ENCODE measurements around the gene GALNT15.

The GALNT15 gene

DNA sequence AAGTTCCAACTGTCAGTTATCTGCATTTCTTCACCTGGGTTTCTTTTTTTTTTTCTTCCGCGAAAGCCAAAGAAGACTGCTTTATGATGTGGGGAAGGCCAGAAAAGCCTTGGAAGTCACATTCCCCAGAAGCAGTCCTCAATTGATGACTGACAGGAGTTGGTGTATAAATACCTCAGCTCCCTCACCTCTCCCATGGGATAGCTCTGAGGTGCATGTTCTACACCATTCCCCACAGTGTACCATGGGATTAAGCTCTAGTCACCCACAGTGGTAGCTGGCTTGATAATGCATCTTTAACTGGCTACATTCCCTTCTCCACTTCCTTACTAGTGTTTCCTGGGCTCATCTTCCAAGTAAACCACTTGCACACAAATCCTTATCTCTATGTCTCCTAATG lies 59.8 kb downstream of the GALNT15 start:
- DNase-seq: no peak

DNA sequence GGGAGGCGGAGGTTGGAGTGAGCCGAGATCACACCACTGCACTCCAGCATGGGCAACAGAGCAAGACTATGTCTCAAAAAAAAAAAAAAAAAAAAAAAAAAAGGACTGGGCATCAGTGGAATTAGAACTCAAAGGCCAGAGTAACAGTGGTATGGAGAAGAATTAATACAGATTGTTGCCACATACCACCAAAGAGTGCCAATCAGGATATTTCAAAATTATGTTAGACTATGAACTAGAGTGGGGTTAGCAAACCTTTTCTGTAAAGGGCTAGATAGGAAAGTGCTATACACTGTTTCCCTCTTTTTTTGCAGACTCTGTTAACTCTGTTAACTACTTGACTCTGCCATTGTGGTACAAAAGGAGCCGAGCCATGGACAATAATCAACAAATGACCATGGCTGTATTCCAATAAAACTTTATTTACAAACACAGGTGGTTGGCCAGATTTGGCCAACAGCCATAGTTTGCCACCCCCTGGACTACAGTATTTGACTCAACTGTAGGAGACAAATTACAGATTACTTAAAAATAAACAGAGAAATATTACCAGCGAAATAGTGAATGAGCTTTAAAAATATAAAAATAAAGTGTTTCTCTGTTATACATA lies 61.7 kb downstream of the GALNT15 start:
- DNase-seq: no peak

DNA sequence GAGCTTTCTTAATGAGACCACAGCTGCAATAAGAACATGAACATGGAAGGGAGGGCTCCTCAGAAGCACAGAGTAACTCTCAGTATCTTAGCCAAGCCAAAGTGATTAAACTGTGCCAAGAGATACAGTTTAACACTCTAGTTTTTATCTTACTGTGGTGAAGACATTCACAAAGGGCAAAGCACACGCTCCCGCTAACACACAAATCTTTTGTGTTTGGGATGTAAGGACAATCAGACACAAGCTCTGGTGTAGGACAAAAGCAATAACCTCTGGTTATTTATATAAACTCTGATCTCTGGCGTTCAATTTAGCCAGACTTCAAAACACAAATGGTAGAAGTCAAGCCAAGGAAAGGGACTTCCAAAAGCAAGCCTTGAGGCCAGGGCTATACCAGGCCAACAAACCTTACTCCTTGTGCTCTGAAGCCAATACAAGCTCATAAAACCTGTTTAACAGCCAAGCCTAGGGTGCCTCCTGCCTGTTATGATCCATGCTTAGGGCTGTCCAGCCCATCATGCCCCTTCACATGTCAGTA lies 62.4 kb downstream of the GALNT15 start:
- no peak for DNase-seq

DNA sequence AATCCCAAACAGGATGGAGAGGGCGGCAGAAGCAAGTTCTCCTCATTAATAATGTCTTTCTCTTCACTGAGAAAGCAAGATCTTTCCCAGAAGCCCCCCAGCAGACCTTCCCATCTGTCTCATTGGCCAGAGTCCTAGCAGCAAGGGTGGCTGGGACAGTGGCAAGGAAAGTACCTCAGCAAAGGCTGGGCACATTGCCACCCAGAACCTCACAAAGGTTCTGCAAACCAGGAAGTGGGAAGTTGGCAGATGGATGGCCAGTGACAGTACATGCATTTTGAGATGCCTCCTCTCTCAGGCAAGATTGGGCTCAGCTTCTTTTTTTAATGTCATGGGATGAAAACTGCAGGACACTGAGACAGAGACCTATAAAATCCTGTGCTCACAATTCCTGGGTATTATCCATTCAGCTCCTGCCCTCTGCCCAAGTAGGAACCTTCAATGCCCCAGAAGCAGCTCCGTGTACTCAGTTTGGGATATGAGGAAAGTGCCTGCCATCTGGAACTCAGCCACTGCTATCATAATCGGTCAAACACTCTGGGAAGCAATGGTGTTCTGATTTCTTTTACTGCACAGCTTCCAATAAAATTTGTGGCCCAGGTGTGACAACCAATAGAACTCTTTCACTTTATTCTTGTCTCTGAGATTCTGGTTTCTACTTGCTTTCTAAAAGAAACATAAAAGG lies 64.7 kb downstream of the GALNT15 start:
- DNase-seq: no peak

DNA sequence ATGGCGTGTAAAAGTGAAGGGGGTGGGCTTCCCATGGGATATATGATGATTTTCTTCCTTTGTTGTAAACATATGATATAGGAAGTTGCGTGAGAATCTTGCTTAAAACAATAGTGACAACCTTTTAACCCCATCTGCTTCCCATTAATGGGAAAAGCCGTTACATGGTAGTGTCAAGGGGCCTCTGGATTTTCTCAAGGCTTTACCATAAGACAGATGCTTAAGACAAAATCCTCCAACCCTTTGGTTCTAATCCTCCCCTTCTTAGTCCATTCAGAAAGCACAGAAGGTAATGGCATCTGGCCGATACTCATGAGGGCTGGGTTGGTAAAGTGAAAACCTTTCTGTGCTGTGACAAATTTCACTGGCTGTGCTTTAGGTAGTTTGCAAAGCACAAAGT lies 65.3 kb downstream of the GALNT15 start:
- DNase-seq: no peak

DNA sequence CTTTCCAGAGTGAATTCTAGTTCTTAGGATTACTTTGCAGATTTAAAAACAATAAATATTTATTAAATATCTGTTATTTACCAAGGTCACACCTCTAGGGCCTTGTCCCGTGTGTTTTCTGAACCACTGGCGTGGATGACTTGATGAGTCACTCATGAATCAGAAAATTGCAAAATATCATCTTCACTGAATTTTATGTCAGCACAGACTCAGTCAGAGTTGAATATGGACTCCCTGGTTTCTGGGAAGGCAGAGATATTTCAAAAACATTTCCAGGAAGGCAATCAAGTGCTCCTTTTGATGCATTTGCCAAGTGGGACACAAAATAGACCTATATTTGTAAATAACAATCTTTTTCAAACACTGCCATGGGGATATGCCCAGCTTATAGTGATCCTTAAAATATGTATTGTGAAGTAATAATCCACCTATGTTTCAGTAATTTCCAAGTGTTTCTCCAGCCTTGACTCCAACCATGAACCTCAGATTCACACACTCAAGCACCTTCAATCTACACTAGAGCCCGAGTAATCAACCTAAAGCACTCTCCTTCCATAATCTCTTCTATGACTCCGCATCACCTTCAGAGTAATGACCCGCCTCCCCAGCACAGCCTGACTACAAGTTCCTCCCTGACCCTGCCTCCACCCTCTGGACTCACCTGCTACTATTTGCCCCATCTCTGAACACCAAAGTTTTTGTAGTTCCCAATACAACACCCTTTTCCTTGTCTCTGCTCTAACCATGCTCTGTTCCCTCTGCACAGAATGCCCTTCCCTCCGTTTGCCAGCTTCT lies 65.9 kb downstream of the GALNT15 start:
- peak; percentile 84 for DNase-seq

DNA sequence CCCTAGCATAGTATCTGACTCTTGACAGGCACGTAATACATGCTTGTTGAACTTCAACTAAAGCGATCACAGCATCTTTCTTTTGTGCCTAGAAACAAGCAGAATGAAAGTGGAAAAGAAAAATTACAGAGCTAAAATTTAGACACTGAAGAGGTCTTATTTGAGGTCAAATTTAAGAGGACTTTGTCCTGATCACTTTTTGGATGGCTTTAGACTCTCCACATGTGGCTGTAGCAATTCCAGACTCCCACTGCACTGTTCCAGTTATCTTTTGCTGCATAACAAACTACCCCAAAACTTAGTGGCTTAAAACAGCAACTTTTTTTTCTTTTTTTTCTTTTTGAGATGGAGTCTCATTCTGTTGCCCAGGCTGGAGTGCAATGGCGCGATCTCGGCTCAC lies 66.7 kb downstream of the GALNT15 start:
- DNase-seq: no peak

DNA sequence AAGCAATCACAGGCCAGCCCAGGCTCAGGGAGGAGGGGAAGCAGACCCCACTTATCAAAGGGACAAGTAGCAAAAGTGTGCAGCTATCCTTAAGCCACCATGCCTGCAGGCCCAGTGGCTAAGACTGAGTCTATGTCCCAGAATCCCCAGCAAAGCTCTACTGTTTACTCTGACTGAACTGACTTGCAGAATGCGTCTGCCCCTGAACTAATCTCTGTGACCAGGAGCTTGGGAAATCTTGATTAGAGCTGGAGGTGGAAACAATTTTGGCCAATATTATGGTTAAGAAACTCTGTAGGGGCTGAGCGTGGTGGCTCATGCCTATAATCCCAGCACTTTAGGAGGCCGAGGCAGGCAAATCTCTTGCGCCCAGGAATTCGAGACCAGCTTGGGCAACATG lies 67.7 kb downstream of the GALNT15 start:
- DNase-seq: no peak

DNA sequence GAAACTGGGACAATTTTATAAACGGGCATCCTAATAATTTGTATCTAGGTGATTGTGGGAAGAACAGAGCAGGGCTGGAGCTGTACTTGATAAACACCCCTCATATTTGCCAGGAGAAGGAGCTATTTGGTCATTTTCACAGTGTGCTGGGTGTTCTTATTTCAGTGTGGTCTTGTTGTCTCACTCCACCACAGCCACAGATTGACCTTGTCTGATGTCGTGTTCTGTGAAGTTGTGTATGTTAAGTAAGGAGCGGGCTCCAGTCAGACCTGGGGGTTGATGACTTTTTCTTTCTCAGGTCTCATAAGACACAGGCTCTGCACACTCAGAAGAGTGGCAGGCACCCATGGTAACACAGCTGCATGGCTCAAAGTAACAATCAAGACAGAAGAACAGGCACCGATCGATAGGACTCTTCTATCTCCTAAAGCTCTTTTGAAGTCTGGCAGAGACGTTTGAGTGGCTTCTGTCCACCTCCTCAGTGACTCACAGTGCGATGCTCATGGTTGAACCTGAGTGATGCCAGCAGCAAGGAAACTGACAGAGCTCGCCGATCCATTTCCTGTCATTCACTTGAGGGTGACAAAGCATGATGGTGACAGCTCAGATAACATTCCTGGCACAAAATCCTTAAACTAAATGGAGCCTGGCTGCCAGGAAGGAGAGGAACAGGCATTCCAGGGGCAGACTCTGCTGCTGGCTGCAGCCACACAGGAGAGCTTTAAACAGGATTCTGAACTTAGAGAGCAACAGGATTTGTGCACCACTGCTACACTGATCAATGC lies 69.4 kb downstream of the GALNT15 start:
- no peak for DNase-seq

DNA sequence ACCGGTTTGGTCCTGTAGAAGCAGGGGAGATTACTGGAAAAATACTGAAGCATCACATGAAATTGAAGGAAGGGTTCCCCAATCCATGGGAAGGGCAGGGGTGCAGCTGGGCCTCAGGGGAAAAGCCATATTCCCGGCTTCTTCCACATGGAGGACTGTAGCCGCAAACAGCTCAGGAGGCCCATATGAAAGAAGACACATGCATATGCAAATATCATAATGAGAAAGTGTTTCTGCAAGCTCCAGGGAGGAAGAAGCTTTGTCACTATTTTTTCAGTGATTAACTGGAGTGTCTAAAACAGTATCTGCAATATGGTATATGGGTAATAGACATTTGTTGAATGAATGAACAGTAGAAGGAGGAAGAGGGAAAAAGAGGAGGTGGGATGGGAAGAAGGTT lies 71.1 kb downstream of the GALNT15 start:
- no peak for DNase-seq

DNA sequence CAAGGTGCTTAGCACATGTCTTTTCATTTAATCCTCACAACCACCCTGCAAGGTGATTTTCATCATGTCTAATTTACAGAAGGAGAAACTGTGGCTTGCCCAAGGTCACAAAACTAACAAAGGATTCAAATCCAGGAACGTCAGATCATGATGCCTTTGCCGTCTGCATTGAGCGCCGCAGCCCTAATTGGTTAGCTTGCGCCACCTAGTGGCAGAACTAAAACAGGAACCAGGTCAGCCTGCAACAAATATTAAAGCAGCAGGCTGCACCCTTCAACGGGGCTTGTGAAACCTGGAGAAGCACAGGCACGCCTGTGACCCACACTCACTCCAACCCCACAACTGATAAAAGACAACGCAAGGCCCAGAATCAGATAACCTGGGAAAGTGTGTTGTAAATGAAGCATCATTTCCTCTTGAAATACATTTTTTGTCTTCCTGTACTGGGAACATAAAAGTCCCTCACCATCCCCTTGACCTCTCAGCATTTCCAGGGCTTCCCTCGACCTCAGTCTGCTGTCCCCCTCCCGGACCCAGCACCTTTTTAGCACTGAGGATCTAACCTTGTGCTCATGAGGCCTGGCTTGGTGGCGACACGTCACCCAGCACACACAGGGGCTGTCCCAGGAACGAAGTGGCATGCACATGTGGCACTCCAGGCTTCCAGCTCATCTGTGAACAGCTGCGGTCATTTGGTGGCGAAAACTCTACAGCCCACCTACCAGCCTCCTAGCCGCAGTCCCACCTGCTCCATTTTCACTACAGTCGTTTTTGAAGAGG lies 73.0 kb downstream of the GALNT15 start:
- peak; percentile 75 for DNase-seq

DNA sequence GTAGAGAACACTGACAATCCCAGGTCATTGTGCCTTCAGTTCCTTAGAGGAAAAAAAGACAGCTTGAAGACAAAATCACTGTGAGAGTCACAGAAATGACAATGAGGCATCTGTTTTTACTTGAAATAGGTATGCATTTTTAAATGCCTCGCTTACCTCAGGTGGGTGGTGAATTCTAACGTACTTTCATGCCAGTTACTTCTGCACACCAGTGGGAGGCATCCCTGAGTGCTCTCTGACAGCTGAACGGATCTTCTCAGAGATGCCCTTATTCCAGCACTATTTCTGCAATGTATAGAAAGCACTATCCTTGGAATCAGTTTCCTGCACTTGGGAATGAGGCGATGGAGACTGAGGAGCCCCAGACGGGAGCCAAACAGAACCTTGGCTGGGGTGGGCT lies 74.1 kb downstream of the GALNT15 start:
- DNase-seq: no peak

DNA sequence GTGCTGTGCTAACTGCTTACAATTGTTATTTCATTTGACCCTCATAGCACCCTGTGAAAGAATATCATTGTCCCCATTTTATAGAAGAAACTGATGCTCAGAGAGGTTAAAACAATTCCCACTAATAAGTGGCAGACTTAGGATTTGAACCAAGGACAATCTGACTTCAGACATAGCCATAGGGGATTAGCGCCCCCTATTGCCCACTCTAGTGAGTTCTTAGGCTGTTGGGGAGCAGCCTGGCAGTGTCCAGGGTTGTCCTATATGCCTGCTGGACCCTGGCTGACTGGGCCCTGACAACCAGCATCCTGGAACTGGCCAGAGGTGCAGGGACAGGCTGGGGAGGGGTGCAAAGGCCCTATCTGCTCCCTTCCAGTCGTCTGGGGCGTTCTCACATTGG lies 74.9 kb downstream of the GALNT15 start:
- DNase-seq: peak; percentile 52

DNA sequence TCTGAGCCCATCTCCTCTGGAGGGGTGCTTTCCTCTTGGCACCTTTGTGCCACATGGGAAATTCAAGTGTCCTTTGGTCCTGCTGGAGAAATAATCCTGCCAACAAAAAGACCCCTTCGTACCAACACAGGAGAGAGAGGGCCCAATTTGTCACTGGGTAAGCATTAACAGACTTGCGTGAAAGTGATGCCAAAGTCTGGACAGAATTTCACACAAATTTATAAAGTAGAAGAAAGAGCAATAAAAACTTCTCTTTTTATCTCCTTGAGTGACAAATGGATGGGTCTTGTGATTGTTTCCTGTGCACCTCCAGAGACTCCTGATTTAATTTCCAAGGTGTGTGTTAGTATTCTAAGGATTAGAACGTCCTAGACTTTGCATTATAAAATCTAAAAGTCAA lies 75.4 kb downstream of the GALNT15 start:
- no peak for DNase-seq

DNA sequence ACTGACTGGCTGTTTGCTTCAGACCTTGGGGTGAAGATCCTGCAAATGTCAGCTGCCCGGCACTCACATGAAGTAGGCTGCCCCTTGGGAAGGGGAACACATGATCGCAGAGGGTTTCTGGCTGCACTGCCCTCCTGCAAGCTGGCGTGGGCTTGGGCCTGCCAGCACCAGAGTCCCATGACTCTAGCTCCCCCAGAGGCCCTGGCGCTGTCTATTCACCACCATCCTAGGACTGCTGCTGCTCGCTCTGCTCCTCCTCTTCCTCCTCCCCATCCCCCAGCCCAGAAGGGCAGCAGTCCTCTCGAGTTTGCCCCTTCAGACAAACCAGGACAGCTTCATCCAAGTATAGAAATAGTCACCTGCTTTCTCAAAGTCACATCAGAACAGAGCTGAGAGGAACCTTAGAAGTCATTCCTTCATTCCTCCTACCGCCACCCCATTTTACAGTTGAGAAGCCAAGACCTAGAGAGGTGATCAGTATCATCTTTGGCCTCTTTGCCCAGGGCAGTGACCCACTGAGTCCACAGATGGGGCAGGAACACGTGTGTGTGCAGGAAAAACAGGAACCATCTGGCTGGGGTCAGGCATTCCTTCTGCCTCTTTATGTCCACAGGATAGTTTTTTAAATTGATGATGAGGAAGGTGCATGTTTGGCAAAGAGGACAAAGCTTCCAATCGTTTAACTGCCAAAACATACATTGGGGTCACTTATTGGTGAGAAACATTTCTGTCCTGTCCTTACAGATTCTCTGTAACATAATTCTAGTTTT lies 77.0 kb downstream of the GALNT15 start:
- no peak for DNase-seq

DNA sequence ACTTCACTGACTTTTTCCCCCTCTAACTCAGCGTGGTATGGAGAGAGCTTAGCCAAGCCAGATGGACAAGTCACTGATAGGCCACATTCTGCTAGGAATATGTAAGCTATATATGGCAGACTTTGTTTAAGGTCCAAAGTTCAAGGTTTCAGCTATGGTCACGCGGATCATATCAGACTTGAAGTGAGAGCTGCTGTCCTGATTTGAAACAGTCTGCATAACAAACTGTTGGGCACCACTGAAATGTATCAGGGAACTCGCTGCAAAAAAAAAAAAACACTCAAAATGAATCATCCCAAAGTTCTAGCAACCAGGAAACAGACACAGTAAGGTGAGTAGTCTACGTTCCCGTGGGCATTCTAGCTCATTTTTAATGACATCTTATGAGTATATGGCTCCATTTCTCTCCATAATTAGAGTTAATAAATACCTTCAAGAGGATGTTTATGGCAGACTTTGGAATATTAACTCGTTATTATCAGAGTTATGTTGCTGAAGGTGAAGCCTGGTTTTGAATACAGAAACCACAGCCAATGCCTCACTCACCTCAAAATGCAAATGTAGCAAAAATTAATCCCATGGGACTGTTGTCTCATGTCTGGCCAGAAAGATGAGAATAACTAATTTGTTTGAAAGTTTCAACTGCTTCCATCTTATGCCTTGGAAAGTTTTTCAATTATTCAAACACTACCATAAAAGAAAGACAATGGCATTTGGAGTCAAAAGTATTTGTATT lies 77.9 kb downstream of the GALNT15 start:
- no peak for DNase-seq

DNA sequence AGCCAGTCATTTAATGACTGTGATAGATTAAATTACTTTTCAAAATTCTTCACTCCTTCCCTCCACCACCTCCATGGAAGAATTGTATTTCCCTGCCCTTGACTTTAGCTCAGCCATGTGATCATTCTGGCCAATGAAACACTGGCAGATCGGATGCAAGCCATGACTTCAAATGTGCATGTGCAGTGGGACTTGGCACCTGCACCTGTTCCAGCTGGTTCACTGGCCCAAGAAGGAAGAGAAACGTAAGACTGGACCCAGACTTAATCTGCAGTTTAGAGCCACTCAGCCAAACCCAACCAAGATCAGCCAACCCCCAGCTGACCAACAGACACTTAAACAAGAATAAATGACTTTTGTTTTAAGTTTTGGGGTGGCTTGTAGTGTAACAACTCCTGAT lies 78.5 kb downstream of the GALNT15 start:
- no peak for DNase-seq

DNA sequence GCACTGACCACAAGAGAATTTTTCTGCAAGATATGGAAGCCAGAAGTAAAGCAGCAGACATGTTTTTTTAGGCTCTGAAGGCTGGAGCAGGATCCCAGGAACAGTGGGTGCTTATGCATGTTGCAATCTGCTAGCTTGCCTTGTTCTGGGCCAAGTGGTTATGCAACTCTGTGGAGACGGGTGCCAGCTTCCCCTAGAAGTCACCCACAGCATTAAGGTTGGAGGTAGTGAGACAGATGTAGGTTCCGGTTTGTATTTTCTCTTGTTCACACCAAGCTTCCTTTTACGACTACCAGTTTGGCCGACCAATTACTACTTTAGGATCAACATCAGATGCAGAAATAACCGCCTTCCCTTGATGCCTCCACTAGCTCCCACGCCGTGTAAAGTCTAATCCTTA lies 79.1 kb downstream of the GALNT15 start:
- DNase-seq: no peak

DNA sequence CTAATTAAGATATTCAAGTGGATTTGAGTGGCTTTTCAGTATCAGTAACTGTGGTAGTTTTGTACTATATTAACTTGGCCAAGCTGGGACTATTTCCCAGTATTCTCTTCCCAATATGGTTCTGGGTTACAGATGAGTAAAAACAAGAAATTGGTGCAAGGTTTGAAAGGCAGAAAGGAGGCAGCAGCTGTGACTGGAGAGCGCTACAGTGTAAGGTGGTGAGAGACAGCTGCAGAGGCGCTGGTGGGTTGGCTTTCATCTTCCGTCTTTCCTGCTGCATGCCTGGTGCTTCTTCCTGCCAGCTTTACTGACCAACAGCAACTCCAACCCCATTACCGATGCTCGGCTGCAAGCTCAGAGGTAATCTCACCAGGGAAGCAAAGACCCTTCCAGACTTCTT lies 80.4 kb downstream of the GALNT15 start:
- DNase-seq: no peak

DNA sequence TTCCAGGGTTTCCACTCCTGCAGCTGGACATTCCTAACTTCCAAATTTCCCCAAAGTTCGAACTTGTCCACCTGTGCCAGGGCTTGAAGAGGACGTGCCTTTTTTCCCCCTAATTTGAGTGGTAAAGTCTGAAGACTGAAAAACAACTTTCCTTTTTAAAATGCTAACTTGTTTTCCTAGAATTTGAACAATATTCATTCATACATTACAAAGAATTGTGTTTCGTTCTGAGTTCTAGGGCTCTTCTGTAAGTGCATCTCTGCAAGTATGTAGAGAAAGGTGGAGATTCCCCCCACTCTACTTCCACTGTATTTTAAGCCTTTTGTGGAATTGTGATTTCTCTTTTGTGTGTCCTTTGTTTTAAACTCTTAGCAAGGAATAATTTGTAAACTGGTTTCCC lies 80.8 kb downstream of the GALNT15 start:
- no peak for DNase-seq

DNA sequence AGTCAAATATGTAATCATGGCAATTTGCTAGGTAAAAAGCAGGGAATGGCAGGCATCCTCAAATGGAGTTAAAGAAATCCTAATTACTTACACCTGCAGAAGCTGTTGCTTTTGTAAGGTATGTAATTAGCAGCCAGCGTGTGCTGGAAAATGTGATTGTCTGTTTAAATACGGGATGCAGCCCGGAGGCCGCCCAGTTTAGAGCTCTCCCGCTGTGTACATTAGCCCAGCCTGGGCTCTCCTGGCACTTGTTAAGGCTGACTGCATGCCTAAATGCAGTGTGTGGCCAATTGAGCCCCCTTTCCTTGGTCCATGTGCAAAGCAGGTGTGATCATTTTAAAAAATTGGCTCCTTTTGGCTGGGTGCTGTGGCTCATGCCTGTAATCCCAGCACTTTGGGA lies 81.2 kb downstream of the GALNT15 start:
- DNase-seq: no peak

All from HCEC 1CT (cell line).